Measurements from ENCODE around the gene SMYD3. TPM values are rescaled to one million over a fixed set of nuclear protein-coding genes. Genes with fewer than 3 reads are reported as not detected.

SMYD3 gene
- total RNA-seq, 1 experiment from 2014 or later, result 25.5 TPM

DNA sequence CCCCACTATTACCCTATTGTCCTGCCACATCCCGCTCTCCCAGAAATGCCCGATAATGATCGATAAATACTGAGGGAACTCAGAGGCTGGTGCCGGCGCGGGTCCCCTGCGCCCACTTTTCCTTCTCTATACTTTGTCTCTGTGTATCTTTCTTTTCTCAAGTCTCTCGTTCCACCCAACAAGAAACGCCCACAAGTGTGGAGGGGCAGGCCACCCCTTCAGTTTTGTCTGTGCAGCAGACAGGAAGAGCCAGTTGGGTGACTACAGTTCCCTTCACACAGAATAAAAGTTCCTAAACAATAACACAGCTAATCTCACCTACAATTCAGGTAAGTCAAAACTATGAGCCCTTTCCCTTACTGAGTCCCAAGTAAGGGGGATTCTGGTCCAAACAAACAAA, 423.7 kb downstream of the SMYD3 start:
- Histone ChIP-seq H3K18ac (ENCODE audit: insufficient read length, low read depth, low read length) (no peak overlapping the region), H3K4ac (ENCODE audit: low read depth, low read length) (no peak overlapping the region), H3K56ac (ENCODE audit: insufficient read length, low read depth, low read length) (no peak overlapping the region), H3T11ph (ENCODE audit: low read length) (no peak overlapping the region), H3K14ac (ENCODE audit: insufficient read depth, low read length) (no peak overlapping the region), H2AK5ac (ENCODE audit: insufficient read length, low read length) (no peak overlapping the region), H2BK12ac (ENCODE audit: insufficient read length, low read depth, low read length) (no peak overlapping the region), H4K5ac (ENCODE audit: insufficient read length, low read depth, low read length) (no peak overlapping the region), H4K20me1 (ENCODE audit: control insufficient read depth, insufficient read depth, insufficient read length) (no peaks in the 10 kb centered on the region), H4K8ac (replicated peaks; ENCODE audit: insufficient read length, low read depth, low read length) (no peak overlapping the region), H2BK15ac (ENCODE audit: low read depth, low read length) (no peak overlapping the region), H3K4me1 (ENCODE audit: insufficient read depth, low read length) (no peaks in the 10 kb centered on the region), H3K9ac (ENCODE audit: extremely low read depth, insufficient read length, low read length) (no peak overlapping the region), H2AFZ (ENCODE audit: low read length) (no peak overlapping the region), H3K27me3 (ENCODE audit: insufficient read depth, low read length) (no peaks in the 10 kb centered on the region), H3K23me2 (ENCODE audit: insufficient read length, low read depth, low read length, poor library complexity, severe bottlenecking) (no peaks in the 10 kb centered on the region), H2BK120ac (ENCODE audit: low read depth, low read length, poor library complexity, severe bottlenecking) (no peak overlapping the region), H3K4me2 (ENCODE audit: insufficient read depth, insufficient read length, low read length) (no peak overlapping the region), H3K27ac (ENCODE audit: insufficient read length, low read depth, low read length) (no peak overlapping the region), H3K79me2 (ENCODE audit: insufficient read depth, low read length) (no peaks in the 10 kb centered on the region), H3K9me3 (ENCODE audit: control insufficient read depth, low read depth, low read length) (peaks cover 8% of the 10 kb centered on the region), H3K23ac (ENCODE audit: insufficient read length, low read depth, low read length) (no peak overlapping the region), H3K79me1 (ENCODE audit: insufficient read depth, low read depth, low read length, poor library complexity, severe bottlenecking) (no peaks in the 10 kb centered on the region), H4K91ac (ENCODE audit: insufficient read length, low read depth, low read length) (no peak overlapping the region), H2BK20ac (ENCODE audit: low read depth, low read length, poor library complexity, severe bottlenecking) (no peak overlapping the region), H2BK5ac (ENCODE audit: insufficient read length, low read length) (no peak overlapping the region)
- H3K36me3 Mint-ChIP-seq (ENCODE audit: insufficient read depth in 1 of 3, low read depth in 3 of 3), result peaks cover 8 to 17% (median 10%) of the 10 kb centered on the region in 3 experiments
- no peak for DNase-seq
- peaks cover 6% of the 10 kb centered on the region in 2 experiments; a peak in 3 of 4 replicates for H3K4me1 Mint-ChIP-seq
- peak overlapping the region in 1 of 3 experiments; percentile 12; a peak in 1 of 7 replicates for H3K27ac Mint-ChIP-seq
- no CpG with 5 or more reads among the region's 9 CpGs for WGBS (ENCODE audit: extremely low coverage, insufficient read length, low lambda C conversion rate)
- peaks cover 14 to 20% of the 10 kb centered on the region in 2 experiments; a peak in 4 of 5 replicates for H3K9me3 Mint-ChIP-seq
- no peak overlapping the region for H3K4me3 Mint-ChIP-seq
- TF ChIP-seq, protein P1, sequence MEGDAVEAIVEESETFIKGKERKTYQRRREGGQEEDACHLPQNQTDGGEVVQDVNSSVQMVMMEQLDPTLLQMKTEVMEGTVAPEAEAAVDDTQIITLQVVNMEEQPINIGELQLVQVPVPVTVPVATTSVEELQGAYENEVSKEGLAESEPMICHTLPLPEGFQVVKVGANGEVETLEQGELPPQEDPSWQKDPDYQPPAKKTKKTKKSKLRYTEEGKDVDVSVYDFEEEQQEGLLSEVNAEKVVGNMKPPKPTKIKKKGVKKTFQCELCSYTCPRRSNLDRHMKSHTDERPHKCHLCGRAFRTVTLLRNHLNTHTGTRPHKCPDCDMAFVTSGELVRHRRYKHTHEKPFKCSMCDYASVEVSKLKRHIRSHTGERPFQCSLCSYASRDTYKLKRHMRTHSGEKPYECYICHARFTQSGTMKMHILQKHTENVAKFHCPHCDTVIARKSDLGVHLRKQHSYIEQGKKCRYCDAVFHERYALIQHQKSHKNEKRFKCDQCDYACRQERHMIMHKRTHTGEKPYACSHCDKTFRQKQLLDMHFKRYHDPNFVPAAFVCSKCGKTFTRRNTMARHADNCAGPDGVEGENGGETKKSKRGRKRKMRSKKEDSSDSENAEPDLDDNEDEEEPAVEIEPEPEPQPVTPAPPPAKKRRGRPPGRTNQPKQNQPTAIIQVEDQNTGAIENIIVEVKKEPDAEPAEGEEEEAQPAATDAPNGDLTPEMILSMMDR (conservative IDR thresholded peaks at IDR 0.05), result no peak
- H3K27me3 Mint-ChIP-seq (ENCODE audit: low read depth), result no peaks in the 10 kb centered on the region

All from H9 (cell line).